ENCODE data around the gene PDP2. TPM values are rescaled to one million over a fixed set of nuclear protein-coding genes. Genes with fewer than 3 reads are reported as not detected.

The PDP2 gene
- total RNA-seq, 1 experiment from 2014 or later = 42.0 TPM

DNA sequence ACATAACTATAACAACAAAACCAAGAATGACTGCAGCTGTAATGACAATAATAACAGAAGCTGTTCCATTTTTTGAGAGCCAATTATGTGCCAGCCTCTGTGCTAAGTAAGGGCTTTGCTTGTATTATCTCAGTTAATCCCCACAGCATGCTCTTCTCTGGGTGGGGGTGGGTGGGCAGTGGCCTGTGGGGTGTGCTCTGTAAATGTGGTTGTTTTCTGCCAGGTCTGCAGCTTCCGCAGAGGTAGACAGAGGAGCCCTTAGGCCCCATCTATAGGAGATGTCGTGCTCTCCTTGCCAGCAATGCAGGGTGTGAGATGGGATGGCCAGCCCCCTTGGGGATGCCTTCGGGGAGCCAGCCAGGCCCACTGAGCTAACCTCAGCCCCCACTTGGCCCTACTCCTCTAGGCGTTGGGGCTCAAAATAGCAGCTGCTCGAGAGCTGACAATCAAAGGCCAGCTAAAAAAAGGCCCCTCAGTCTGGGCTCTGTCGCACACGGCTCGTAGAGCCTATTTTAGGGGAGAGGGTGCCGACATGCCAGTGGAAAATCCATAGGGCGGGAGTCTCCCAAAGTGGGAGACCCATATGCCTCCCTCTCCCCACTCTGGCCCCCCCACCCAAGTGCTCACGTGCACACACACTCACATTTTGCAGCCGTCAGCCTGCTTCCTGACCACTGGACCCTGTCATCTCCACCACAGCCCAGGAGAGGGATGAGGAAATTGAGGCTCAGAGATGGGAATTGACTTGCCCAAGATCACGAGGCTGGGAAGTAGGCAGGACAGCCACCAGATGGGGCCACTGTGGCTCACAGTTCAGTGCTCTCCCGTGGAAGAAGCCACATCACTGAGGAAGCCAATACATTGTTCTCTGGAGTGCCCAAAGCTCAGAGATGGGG, 22.6 kb downstream of the PDP2 start:
- BruUV-seq (replicated peaks) = no TSS peak
- ChIA-PET CTCF (no interaction called here), POLR2A (ENCODE audit: low non-redundant PET) (no interaction called here)
- no peaks in the 10 kb centered on the region for H3K27me3 ChIP-seq (replicated peaks; ENCODE audit: insufficient read depth, low read depth, low read length, poor library complexity)
- DNase-seq (ENCODE audit: low spot score) = no peak
- no peak overlapping the region for H3K4me3 ChIP-seq (ENCODE audit: low read depth, low read length, poor library complexity, severe bottlenecking)
- TF ChIP-seq EZH2 (IDR thresholded peaks at IDR 0.05; ENCODE audit: borderline replicate concordance, low read depth, low read length, poor library complexity, severe bottlenecking) = no peak
- TF ChIP-seq, protein P1, sequence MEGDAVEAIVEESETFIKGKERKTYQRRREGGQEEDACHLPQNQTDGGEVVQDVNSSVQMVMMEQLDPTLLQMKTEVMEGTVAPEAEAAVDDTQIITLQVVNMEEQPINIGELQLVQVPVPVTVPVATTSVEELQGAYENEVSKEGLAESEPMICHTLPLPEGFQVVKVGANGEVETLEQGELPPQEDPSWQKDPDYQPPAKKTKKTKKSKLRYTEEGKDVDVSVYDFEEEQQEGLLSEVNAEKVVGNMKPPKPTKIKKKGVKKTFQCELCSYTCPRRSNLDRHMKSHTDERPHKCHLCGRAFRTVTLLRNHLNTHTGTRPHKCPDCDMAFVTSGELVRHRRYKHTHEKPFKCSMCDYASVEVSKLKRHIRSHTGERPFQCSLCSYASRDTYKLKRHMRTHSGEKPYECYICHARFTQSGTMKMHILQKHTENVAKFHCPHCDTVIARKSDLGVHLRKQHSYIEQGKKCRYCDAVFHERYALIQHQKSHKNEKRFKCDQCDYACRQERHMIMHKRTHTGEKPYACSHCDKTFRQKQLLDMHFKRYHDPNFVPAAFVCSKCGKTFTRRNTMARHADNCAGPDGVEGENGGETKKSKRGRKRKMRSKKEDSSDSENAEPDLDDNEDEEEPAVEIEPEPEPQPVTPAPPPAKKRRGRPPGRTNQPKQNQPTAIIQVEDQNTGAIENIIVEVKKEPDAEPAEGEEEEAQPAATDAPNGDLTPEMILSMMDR (conservative IDR thresholded peaks at IDR 0.05; ENCODE audit: low read depth, low read length) = no peak
- H3K9me3 ChIP-seq (ENCODE audit: low read depth, low read length, poor library complexity, severe bottlenecking) = no peaks in the 10 kb centered on the region
- no peaks in the 10 kb centered on the region for H3K36me3 ChIP-seq (ENCODE audit: insufficient read depth, low read length, poor library complexity, severe bottlenecking)
- intact Hi-C loops (cut with micrococcal nuclease; ENCODE audit: unreplicated experiment) = no loop called here
- peaks cover 20% of the 10 kb centered on the region for H3K4me1 ChIP-seq (ENCODE audit: insufficient read depth, low read length, poor library complexity, severe bottlenecking)
- no peak overlapping the region for H3K27ac ChIP-seq (ENCODE audit: low read depth, low read length, poor library complexity, severe bottlenecking)

DNA sequence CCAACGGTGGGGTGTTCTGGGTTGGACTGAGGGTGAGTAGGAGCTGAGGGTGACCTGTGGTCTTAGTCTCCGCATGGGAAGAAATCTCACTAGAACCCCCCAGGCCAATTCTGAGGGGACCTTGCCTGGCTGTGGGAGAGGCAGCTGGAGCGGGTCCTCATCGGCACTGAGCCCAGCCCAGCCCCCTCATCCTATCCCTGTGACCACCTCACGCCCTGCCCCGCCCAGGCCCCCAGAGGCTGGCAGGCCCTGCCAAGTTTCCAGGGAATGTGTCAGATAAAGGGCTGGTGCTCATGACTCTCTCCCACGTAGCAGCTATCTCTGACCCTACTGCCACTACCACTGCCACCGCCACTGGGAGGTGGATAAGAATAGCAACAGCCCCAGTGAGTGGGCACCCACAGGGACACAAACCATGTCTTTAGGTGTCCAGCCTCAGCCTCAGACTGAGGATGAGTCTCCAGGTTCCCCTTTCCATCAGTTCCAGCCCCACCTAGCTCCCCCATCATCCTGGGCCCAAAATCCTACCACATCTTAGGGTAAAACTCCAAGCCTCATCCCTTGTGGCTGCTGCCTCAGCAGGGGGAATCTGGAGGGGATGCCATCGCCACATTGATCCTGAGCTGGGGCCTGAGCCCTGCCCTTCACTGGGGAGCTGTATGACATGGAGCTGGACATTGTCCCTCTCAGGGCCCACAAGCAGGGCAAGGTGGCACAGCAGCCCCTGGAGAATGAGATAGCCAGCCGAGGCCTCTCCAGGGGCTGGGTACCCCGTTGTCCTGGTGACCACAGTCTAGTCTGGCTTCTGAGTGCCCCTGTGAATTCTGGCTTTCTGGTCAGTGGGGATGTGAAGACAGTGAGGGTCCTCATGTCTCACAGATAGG, 23.5 kb downstream of the PDP2 start:
- DNase-seq (ENCODE audit: low spot score) = no peak
- CTCF ChIA-PET = no interaction called here

DNA sequence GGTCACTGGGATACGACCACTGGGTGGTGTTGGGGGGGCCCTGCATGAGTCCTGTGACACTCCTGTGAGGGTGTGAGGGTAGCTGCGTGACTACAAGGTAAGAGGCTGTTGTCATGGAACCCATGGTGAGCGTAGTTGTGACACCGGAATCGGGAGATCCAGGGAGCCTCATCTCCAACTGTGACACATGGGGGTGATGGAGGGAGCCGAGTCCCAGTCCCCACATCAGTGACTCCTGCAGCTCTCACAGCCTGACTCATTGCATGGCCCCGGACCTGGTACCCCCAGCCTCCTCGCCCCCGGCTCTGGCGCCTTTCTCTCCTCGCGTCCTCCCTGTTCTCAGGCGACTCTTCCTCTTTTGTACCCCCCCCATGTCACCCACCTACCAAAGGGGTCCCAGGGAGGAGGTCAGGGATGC, 24.1 kb downstream of the PDP2 start:
- POLR2A ChIA-PET (ENCODE audit: low non-redundant PET) = no interaction called here
- BruUV-seq (replicated peaks) = no TSS peak
- no peaks in the 10 kb centered on the region for H3K9me3 ChIP-seq (ENCODE audit: low read depth, low read length, poor library complexity, severe bottlenecking)
- H3K36me3 ChIP-seq (ENCODE audit: insufficient read depth, low read length, poor library complexity, severe bottlenecking) = no peaks in the 10 kb centered on the region
- DNase-seq (ENCODE audit: low spot score) = no peak
- TF ChIP-seq, protein P1 (conservative IDR thresholded peaks at IDR 0.05; ENCODE audit: low read depth, low read length) = no peak
- no peak for TF ChIP-seq EZH2 (IDR thresholded peaks at IDR 0.05; ENCODE audit: borderline replicate concordance, low read depth, low read length, poor library complexity, severe bottlenecking)
- peaks cover 18% of the 10 kb centered on the region for H3K4me1 ChIP-seq (ENCODE audit: insufficient read depth, low read length, poor library complexity, severe bottlenecking)
- H3K27me3 ChIP-seq (replicated peaks; ENCODE audit: insufficient read depth, low read depth, low read length, poor library complexity) = no peaks in the 10 kb centered on the region
- no peak overlapping the region for H3K4me3 ChIP-seq (ENCODE audit: low read depth, low read length, poor library complexity, severe bottlenecking)
- intact Hi-C loops (cut with micrococcal nuclease; ENCODE audit: unreplicated experiment) = no loop called here
- CTCF ChIA-PET = no interaction called here
- H3K27ac ChIP-seq (ENCODE audit: low read depth, low read length, poor library complexity, severe bottlenecking) = no peak overlapping the region

More for the DNA sequence above, 23.5 kb downstream of the PDP2 start:
- Histone ChIP-seq H3K4me3 (ENCODE audit: low read depth, low read length, poor library complexity, severe bottlenecking) (no peak overlapping the region), H3K9me3 (ENCODE audit: low read depth, low read length, poor library complexity, severe bottlenecking) (no peaks in the 10 kb centered on the region), H3K27ac (ENCODE audit: low read depth, low read length, poor library complexity, severe bottlenecking) (no peak overlapping the region), H3K27me3 (replicated peaks; ENCODE audit: insufficient read depth, low read depth, low read length, poor library complexity) (no peaks in the 10 kb centered on the region), H3K36me3 (ENCODE audit: insufficient read depth, low read length, poor library complexity, severe bottlenecking) (no peaks in the 10 kb centered on the region), H3K4me1 (ENCODE audit: insufficient read depth, low read length, poor library complexity, severe bottlenecking) (peaks cover 20% of the 10 kb centered on the region)
- POLR2A ChIA-PET (ENCODE audit: low non-redundant PET) = no interaction called here
- TF ChIP-seq EZH2 (IDR thresholded peaks at IDR 0.05; ENCODE audit: borderline replicate concordance, low read depth, low read length, poor library complexity, severe bottlenecking) = no peak
- TF ChIP-seq, protein P1 (conservative IDR thresholded peaks at IDR 0.05; ENCODE audit: low read depth, low read length) = no peak
- BruUV-seq (replicated peaks) = no TSS peak
- intact Hi-C loops (cut with micrococcal nuclease; ENCODE audit: unreplicated experiment) = no loop called here
